ENCODE data around the gene ACER3.
"Not testable (repeated sequence)": the region's sequence is repeated elsewhere in the genome, so short reads cannot be mapped to it uniquely, and the experiment has no call there.

ACER3 gene

GRCh38 chr11:77003963-77004362 lies 143.2 kb downstream of the ACER3 start:
- DNase-seq = no peak

- no peak for DNase-seq
Measured at GRCh38 chr11:77009533-77010160, 148.9 kb downstream of the ACER3 start.

DNA sequence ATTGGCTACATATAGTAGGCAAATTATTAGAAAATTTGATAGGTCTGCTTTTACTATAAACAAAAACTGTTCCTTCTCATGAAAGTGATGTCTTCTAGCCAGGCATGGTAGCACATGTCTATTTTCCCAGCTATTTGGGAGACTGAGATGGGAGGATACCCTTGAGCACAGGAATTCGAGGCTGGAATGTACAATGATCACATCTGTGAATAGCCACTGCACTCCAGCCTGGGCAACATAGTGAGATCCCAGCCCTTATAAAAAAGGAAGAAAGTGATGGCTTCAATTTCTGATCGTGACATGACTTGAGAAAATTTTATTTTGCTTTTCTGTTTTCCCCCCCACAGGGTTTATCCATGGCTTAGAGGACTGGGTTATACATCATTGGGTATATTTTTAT lies 154.0 kb downstream of the ACER3 start:
- no peak for DNase-seq

DNA sequence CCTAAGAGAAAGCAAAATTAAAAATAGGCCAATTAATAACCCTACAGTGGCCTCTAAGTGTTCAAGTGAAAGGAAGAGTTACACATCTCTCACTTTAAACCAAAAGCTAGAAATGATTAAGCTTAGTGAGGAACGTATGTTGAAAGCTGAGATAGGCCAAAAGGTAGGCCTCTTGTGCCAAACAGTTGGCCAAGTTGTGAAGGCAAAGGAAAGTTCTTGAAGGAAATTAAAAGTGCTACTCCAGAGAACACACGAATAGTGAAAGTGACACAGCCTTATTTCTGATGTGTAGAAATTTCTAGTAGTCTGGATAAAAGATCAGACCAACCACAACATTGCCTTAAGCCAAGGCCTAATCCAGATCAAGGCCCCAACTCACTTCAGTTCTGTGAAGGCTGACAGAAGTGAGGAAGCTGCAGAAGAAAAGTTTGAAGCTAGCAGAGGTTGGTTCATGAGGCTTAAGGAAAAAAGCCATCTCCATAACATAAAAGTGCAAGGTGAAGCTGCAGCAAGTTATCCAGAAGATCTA lies 157.7 kb downstream of the ACER3 start:
- not testable (repeated sequence) for DNase-seq

DNA sequence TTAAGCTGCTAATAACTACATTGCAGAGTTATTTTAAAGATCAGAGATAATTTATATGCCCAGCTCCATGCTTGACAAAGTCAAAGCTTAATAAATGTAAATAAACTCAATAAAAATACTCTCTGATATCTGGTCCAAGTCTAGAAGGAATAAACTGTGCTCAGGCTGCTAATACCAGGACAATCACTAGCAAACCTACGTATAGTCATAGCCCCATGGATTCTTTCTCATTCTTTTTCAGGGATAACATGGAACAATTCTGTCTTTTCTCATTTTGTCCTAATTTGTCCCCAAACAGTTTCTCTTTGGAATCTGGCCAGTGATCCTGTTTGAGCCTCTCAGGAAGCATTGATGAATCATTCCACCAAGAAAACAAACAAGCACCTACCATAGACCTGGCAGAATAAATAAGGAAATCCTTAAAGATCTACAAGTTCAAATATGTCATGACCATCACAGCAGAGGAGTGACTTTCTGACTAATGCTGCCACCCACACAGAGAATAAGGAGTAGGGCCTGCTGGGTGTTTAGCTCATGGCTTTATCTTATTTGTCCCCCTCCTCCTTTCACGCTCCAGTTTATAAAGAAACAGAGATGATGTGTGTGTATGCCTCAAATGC lies 159.4 kb downstream of the ACER3 start:
- no peak for DNase-seq

DNA sequence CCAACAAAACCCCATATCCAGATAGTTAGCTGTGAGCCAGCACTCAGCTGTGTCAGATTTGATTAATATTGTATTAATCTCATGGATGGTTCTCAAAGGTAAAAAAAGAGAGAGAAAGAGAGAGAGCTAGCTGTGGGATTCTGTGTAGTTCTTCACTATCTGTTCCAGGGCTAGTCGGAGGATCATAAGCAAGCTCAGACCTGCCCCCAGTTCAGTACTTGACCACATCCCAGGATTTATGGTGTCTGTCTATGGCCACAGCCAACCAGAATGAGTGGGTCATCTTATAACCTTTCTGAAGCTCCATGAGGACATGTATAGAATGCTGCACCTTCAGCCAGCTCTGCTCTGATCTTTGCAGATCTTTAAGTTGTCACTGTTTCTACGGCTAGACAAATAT lies 160.0 kb downstream of the ACER3 start:
- DNase-seq = no peak

- no peak for DNase-seq
Measured at GRCh38 chr11:77024745-77025144, 164.0 kb downstream of the ACER3 start.

- no peak for DNase-seq
Measured at GRCh38 chr11:77026221-77026620, 165.5 kb downstream of the ACER3 start.

DNA sequence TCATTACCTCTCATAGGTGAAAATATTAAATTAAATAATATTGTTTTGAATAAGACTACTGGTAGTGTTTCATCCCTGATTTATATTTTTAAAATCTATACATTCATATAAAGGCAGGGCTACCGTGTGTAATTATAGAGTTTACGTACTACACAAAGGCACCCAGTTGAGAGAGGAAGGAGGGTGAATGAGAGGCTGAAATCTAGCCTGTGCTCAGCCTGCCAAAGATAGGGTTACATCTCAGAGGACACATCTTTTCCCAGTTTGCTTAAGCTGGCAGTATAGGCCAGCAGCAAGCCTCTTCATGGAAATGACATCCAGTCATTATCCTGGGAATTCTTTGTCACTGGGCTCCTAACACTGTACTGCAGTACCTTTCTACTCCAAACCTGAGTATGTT lies 166.0 kb downstream of the ACER3 start:
- no peak for DNase-seq

DNA sequence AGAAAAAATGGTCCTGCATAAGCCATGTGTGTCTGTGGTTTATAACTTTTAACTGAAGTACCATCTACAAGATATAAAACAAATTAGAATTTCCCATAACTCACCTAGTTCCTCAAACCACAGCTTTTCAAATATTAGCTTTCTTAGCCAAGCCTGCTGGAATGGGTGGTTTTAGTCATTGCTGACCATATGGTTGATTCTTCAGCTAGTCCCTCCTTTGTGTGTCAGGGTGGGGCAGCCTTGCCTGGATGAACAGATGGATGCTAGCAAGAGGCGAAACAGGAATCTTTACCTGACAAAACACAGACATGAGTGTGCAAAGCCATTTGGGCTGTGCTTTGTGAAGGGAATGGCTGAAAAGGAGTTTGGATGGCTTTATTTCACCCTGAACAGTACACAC lies 166.6 kb downstream of the ACER3 start:
- DNase-seq = no peak

DNA sequence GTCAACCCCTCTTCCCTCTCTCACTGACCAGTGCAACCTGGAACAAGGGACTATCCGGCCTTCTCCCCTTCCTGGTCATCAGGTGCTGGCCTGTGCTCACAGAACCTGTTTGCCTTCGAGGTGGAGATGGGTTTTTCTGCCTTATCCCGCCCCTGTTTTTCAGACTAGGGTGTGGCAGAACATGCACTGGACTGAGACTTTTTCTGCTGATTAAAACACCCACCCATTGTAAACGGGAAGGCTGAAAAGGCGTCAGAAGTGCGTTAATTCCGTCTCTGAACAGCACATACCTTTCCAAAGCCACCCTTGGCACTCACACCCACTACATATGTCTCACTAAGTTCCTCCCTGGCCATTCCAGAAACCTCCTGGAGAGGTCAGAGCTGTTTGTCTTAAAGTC lies 169.1 kb downstream of the ACER3 start:
- no peak for DNase-seq

DNA sequence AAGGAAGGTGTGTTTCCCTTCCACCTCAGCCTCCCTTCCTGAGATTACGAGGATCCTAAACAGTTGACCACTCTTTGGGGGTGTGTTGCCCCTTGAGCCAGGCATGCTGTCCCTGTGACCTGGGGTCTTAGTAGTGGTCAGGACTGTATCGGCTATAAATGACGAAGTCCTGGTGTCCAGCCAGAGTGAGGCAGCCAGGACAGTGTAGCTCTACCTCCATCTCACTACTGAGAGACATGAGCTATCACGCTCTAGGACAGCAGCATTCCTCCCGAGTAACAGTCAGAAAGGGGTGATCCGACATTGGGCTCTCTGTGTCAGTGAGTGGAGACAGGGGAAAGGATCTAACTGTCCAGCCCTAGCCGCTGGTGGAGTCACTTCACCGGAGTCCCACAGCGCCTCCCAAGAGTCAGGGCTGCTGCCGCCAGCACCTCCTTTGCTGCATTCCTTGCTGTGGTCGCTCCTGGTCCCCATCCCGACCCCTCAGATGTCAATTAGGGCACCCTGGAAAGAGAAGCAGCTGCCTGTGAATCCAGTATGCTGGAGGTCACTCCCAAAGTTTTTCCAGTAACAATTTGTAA lies 170.2 kb downstream of the ACER3 start:
- DNase-seq = no peak

- no peak for DNase-seq
Measured at GRCh38 chr11:77031599-77031998, 170.9 kb downstream of the ACER3 start.

DNA sequence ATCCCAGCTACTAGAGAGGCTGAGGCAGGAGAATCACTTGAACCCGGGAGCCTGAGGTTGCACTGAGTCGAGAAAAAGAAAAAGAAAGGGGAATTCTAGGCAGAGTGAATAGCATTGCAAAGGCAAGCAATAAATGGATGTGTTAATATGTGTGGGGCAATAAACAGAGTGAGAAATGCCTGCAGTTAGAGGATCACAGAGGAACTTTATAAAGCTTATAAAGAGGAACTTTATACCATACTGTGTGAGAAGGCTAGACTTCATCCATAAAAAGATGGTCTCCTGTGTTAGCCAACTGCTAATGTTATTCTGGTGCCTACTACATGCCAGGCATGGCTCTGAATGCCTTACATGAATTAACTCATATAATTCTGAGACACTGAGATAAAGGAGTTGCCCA lies 174.3 kb downstream of the ACER3 start:
- DNase-seq = no peak

DNA sequence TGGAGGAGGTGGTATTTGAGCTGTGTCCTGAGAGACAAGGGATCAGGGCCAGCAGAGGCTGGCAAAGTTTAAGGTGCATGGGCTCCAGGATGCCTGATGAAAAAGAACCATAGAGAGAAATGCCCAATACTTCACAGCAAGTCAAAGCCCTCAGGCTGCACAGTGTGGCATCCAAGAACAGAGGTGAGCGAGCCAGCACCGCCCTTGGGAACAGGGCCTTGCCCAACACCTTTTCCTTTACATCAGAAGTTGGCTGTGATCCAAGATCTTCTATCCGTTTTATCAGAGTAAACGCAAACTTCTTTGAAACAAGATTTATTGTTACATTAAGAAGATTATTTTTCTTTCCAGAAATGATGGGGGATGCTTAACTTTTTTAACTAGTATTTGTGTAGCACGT lies 174.9 kb downstream of the ACER3 start:
- no peak for DNase-seq

GRCh38 chr11:77036398-77036797 lies 175.7 kb downstream of the ACER3 start:
- DNase-seq = no peak

- no peak for DNase-seq
Measured at GRCh38 chr11:77037057-77037456, 176.3 kb downstream of the ACER3 start.

DNA sequence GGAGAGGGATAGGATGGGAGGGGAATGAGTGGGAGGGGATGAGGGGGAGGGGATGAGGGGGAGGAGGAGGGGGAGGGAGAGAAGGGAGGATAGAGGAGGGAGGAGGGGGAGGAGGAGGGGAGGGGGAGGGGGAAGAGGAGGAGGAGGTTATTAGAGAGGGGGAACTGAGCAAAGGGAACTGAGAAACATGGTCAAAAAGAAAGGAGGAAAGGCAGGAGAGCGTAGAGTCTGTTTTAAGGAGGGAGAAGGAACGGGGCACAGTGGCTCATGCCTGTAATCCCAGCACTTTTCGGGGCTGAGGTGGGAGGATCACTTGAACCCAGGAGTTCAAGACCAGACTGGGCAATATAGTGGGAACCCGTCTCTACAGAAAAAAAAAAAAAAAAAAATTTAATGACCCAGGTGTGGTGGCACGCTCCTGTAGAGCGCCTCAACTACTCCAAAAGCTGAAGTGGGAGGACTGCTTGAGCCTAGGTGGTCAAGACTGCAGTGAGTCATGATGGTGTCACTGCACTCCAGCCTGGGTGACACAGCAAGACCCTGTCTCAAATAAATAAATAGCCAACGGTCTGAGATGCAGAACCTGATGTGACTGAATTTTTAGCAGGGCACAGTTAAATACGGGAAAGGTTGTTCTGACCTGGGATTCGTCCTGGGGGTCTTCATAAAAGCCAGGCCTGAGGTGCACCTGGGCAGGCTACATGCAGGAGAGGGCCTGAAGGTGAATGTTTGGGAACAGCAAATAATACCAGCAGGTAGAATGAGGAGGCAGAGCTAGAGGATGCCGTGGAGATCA lies 177.5 kb downstream of the ACER3 start:
- no peak for DNase-seq

DNA sequence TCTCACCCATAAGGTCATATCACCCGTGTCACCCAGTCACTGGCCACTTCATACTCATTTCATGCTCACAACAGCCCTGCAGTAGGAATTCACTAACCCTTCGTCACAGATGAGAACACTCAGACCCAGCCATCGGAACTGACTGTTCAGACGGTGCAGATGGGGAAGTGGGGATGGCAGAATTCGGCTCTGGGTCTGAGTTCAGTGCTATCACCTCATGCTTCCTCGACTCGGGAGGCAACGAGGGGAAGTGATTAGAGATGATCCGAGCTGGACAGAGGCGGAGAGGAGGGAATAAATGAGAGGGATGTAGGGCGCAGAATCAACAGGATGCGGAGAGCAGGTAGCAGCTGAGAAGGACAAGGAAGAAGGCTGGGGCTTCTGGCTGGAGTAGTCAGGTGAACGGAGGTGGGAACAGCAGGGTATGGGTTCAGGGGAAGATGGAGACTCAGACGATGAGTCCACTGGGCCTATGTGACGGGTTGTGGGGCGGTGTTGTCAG lies 178.2 kb downstream of the ACER3 start:
- DNase-seq = no peak

DNA sequence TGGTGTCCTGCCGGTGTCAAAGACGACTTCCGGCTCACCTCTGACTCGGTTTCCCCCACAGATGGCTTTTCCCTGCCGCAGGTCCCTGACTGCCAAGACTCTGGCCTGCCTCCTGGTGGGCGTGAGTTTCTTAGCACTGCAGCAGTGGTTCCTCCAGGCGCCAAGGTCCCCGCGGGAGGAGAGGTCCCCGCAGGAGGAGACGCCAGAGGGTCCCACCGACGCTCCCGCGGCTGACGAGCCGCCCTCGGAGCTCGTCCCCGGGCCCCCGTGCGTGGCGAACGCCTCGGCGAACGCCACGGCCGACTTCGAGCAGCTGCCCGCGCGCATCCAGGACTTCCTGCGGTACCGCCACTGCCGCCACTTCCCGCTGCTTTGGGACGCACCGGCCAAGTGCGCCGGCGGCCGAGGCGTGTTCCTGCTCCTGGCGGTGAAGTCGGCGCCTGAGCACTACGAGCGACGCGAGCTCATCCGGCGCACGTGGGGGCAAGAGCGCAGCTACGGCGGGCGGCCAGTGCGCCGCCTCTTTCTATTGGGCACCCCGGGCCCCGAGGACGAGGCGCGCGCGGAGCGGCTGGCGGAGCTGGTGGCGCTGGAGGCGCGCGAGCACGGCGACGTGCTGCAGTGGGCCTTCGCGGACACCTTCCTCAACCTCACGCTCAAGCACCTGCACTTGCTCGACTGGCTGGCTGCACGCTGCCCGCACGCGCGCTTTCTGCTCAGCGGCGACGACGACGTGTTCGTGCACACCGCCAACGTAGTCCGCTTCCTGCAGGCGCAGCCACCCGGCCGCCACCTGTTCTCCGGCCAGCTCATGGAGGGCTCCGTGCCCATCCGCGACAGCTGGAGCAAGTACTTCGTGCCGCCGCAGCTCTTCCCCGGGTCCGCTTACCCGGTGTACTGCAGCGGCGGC lies 179.0 kb downstream of the ACER3 start:
- no peak for DNase-seq

GRCh38 chr11:77040401-77040777 lies 179.7 kb downstream of the ACER3 start:
- no peak for DNase-seq

DNA sequence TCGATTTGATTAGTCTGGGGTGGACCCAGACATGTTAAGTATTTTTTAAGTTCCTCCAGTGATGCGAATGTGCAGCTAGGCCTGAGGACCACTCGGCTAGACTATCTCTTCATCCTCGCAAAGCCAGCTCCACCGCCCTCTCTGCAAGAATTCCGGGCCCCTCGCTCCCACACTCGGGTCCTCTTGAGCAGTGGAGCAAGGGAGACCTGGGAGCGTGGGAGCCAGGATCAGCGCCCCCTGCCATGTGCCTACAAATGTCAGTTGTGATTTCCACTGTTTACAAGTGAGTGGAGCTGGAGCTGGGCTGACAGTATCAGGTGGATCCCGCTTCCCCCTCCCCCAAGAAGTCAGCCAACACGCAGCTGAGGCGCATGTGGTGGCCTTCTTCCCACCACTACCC lies 180.2 kb downstream of the ACER3 start:
- DNase-seq = no peak
